Glutamatergic neuron (in vitro differentiated cells): ENCODE results near the gene TRAF3IP1. TPM values are rescaled to one million over a fixed set of nuclear protein-coding genes. Genes with fewer than 3 reads are reported as not detected.
A peak's percentile ranks its signal among the peaks of the same experiment; 100 is the strongest.

Experiments used
- DNase-seq: peaks from one replicate; pipeline ENCODE4 v3.0.0; 2022
- H3K27ac Mint-ChIP-seq: one replicate; pipeline ENCODE4 v1.8.0; 2020; ENCODE audit warnings: mild to moderate bottlenecking, mixed read lengths, inconsistent platforms; ENCODE audit not compliant: unreplicated experiment
- H3K27me3 Mint-ChIP-seq: one replicate; pipeline ENCODE4 v1.8.0; 2020; ENCODE audit warnings: mild to moderate bottlenecking, moderate library complexity, mixed read lengths, inconsistent platforms; ENCODE audit not compliant: unreplicated experiment
- H3K36me3 Mint-ChIP-seq: one replicate; pipeline ENCODE4 v1.8.0; 2020; ENCODE audit warnings: mild to moderate bottlenecking, mixed read lengths, inconsistent platforms; ENCODE audit not compliant: unreplicated experiment
- H3K4me1 Mint-ChIP-seq: one replicate; pipeline ENCODE4 v1.8.0; 2020; ENCODE audit warnings: mild to moderate bottlenecking, low read depth, mixed read lengths, inconsistent platforms; ENCODE audit not compliant: unreplicated experiment
- H3K4me3 Mint-ChIP-seq: one replicate; pipeline ENCODE4 v1.8.0; 2020; ENCODE audit warnings: mild to moderate bottlenecking, mixed read lengths, inconsistent platforms; ENCODE audit not compliant: unreplicated experiment
- H3K9me3 Mint-ChIP-seq: one replicate; pipeline ENCODE4 v1.8.0; 2020; ENCODE audit warnings: mild to moderate bottlenecking, moderate library complexity, mixed read lengths, inconsistent platforms; ENCODE audit not compliant: unreplicated experiment
- CTCF ChIP-seq: fragments of 200-600 bp; sonication (generic); IDR thresholded peaks from one replicate; pipeline ENCODE4 v1.5.0; 2021; ENCODE audit not compliant: partially characterized antibody, unreplicated experiment
- total RNA-seq: library from RNA; stranded (reverse); fragmentation: NEBNext Ultra II Directional; extraction: Animal tissue kit (Norgen Biotek cat#: 25700); gene quantifications from one replicate; pipeline ENCODE4 v1.2.1, GENCODE V29; 2021; ENCODE audit not compliant: unreplicated experiment

TRAF3IP1 gene
- total RNA-seq, 1 donor from 2014 or later: 10.3 TPM

- Mint-ChIP-seq H3K36me3 (no peaks in the 10 kb centered on the region), H3K27ac (no peak overlapping the region), H3K4me1 (peaks cover 15% of the 10 kb centered on the region), H3K27me3 (peaks cover 6% of the 10 kb centered on the region), H3K9me3 (peaks cover 4% of the 10 kb centered on the region), H3K4me3 (no peak overlapping the region)
- no peak for TF ChIP-seq CTCF
- no peak for DNase-seq
These were observed 103.4 kb downstream of the TRAF3IP1 start for GRCh38 chr2:238423561-238424312.

- Mint-ChIP-seq H3K4me1 (peaks cover 15% of the 10 kb centered on the region), H3K27me3 (peaks cover 6% of the 10 kb centered on the region), H3K36me3 (no peaks in the 10 kb centered on the region), H3K27ac (peak overlapping the region; percentile 83), H3K9me3 (peaks cover 4% of the 10 kb centered on the region), H3K4me3 (peak overlapping the region; percentile 72)
- DNase-seq: no peak
- no peak for TF ChIP-seq CTCF
These were observed 104.0 kb downstream of the TRAF3IP1 start for GRCh38 chr2:238424313-238424700.

- Mint-ChIP-seq H3K4me3 (peak overlapping the region; percentile 95), H3K9me3 (peaks cover 4% of the 10 kb centered on the region), H3K36me3 (peaks cover 8% of the 10 kb centered on the region), H3K27me3 (peaks cover 6% of the 10 kb centered on the region), H3K4me1 (peaks cover 14% of the 10 kb centered on the region), H3K27ac (peak overlapping the region; percentile 45)
- no peak for TF ChIP-seq CTCF
- no peak for DNase-seq
These were observed 105.2 kb downstream of the TRAF3IP1 start for GRCh38 chr2:238425505-238425978.

- Mint-ChIP-seq H3K4me1 (peaks cover 12% of the 10 kb centered on the region), H3K36me3 (peaks cover 11% of the 10 kb centered on the region), H3K27me3 (peaks cover 6% of the 10 kb centered on the region), H3K9me3 (peaks cover 4% of the 10 kb centered on the region), H3K27ac (peak overlapping the region; percentile 86), H3K4me3 (peak overlapping the region; percentile 95)
- TF ChIP-seq CTCF: no peak
- no peak for DNase-seq
These were observed 105.8 kb downstream of the TRAF3IP1 start for GRCh38 chr2:238425979-238426567.
